GM18907 (cell line): ENCODE results near the gene AGAP1.

Experiments used
- ATAC-seq: cut with Tn5 transposase; IDR thresholded peaks from one replicate; pipeline ENCODE4 v1.9.1; 2021; ENCODE audit warnings: mild to moderate bottlenecking, moderate library complexity; ENCODE audit not compliant: unreplicated experiment

AGAP1 gene

DNA sequence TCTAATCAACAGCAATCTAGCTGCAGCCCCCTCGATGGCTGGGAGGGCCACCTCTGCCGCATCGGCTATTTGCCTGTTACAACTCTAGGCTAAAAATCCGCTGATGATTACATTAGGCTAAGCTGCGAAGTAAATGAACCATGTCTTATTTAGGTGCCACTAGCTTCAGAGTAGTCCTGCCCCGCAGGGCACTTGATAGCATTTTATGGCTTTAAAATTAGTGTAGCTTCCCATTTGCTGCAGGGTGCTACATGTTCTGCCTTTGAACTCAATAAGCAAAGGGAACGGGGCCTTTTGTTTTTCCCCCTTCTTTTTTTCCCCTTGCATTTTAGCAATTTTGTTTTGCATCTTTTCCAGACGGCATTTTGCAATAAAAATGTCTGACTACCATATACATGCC lies 404.1 kb downstream of the AGAP1 start:
- no peak for ATAC-seq

DNA sequence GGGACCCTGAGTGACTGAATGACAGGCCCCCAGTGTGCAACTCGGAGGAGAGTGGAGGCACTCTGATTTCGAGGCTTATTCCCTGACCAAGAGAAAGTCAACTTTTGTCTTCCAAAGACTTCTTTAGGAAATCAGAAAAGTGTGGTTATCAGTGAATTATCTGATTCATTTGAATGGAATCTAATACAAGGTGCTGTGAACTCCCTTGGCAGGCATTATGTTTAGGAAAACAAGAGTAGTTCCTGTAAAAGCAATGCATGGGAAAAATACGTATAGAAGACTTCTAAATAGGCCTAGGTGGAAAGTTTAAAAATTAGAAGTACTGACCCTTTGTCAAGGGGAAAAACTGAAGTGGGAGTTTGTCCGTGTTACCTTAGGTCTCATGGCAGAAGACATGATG lies 404.9 kb downstream of the AGAP1 start:
- ATAC-seq = no peak

GRCh38 chr2:235900631-235901030 lies 406.8 kb downstream of the AGAP1 start:
- ATAC-seq = no peak

DNA sequence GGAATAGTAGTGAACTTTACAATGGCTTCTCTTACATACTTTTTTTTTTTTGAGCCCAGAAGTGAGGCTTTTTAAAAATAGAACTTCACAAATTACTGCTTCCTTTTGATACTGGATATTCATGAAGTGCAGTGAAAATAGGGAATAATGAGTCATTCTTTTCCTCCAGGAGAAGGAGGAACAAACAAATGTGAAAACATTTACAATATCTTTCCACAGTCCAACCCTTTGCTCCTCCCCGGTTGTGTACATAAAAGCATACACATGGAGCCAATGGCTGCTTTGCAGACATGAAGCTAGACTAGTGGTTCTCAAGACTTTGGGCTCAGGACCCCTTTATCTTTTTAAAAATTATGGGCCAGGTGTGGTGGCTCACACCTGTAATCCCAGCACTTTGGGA lies 407.4 kb downstream of the AGAP1 start:
- no peak for ATAC-seq

DNA sequence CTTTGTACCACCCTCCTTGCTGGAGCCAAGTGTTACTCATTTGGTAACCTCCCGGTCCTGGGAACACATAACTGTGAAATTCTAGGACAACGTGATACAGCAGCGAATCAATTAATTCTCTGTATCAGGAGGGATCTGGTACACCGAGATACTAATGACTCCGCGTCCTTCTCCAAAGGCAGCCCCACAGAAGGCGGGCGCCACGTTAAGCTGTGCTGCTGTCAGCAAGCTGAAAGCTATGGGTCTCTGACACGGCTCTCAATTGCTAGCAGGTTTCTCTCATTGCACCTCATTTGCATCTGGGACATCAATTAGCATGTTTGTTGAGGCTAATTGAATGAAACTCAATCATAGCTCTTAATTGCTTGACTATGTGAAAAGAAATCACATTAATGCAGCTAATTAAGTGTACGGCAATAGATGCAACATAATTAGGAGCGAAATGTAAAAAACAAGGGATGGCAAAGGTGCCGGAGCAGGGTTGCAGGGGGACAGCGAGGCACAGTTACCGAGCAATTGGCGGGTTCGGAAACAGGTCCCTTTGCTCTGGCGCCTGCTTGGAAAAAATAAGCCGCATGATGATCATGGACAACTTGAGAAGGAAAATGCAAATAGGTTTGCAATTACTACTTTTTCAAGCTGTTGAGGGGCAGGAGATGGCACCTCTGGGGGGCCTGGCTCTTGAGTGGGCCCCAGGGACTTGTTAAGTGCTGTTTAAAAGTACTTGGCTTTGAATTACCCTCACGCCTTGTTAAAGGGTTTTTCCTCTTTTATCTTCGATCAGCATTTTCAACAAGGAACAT lies 410.1 kb downstream of the AGAP1 start:
- no peak for ATAC-seq

DNA sequence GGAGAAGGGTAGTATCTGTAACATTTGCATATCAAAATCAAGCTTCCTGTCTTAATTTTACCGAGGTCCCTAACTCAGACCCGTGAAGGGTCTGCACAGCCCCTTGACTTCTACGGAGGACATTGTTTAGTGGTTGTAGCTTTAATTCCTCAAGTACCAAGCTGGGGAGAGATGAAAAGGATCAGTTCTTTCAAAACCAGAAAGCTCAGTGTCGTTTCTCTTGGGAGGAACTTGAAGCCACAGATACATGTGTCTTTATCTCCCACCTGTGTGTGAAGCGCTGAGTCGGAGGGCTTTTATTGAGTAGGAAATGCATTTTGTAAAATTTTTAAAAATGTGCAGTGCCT lies 410.7 kb downstream of the AGAP1 start:
- no peak for ATAC-seq

DNA sequence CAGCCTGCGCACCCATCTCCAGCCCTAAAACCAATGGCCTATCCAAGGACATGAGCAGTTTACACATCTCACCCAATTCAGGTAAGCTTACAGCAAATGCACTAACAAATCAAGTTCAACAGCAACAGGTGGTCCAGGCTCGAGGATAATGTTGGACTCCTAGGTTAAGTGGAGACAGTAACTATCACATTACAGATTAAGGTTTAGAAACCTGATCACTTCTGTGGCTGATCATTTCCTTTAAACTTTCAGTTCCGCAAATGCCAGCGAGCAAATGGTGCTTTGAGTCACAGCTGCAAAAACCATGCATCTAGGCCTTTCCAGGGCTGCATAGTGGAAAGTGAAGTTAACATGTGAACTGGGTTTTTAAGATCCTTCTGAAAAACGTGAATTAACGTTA lies 415.0 kb downstream of the AGAP1 start:
- peak; percentile 55 for ATAC-seq

- ATAC-seq = no peak
Measured at GRCh38 chr2:235909358-235909757, 415.5 kb downstream of the AGAP1 start.

- no peak for ATAC-seq
Measured at GRCh38 chr2:235910067-235910466, 416.2 kb downstream of the AGAP1 start.

DNA sequence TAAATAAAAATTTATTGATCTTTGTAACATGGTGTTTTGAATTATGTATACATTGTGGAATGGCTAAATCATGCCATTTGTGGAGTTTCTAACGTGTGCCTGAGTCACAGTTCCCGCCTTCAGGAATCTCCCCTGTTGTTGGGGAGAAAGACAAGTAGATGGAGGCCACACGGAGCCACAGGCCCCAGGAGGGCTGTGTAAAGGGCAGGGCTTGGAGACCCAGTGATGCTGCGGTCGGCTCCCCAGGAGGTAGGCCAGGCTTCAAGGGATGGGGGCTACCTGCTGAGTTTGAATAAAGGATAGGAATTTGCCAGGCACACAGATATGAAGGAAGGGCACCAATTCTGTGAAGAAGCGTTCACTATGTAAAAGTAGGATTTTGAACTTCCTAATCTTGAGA lies 417.3 kb downstream of the AGAP1 start:
- no peak for ATAC-seq

DNA sequence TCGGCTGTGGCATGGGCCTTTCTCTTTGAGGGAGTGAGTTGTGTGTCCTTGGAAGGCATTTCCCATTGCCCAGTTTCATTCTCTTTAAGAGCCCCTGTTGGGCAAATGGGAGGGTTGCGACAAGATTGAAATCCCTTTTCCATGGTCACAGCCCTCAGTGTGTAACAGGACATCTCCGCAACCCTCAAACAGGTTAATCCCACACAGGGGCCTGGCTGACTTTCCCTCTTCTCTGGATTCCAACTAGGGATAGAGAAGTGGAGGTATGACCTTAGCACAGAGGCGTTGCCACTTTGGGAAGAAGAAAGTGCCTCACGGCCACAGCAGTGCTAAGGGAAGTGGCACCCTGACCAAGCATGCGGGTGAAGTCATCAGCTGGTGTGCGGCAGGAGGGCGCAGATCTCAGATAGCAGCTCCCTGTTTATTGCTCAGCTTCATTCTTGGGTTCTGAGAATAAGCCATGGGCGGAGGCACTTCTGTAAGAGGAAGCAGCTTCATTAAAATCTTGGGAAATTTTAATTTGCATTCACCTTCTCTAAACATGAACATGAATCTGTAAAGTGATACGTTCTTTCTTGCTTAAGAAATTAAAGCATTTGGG lies 417.9 kb downstream of the AGAP1 start:
- ATAC-seq = no peak

DNA sequence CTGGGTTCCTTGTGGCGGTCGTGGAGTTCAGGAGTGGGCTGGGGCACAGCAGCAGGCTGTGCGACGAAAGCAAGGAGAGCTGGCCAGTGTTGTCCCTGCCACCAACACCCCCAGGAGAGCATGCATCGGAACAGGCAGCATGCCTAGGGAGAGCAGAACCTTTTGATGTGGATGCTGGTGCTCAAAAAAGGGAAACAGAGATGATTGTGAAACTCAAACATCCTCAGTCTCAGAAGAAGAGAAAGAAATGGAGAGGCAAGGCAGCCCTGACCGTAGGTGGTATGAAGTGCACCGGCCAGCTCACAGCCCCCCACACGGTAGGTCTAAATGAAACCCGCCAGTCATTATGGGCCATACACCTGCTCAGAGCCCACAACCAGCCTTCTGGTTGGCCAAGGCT lies 420.9 kb downstream of the AGAP1 start:
- ATAC-seq = no peak

DNA sequence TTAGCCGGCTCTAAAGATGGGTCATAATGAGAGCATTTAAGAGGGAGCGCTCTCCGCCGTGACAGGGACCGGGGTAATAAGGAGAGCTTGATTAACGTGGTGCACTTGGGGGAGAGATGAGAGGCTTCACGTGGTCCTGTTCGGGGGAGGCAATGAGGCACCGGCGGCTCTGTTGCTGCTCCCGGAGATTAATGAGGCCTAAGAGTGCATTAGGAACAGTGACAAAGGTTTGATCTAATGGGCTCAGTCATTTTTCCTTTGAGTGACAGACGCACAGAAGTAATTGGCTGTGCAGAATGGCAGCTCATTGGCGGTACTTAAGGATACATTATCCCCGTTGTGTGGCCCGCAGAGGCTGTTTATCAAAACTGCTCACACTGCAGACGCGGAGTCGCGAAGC lies 423.7 kb downstream of the AGAP1 start:
- no peak for ATAC-seq

DNA sequence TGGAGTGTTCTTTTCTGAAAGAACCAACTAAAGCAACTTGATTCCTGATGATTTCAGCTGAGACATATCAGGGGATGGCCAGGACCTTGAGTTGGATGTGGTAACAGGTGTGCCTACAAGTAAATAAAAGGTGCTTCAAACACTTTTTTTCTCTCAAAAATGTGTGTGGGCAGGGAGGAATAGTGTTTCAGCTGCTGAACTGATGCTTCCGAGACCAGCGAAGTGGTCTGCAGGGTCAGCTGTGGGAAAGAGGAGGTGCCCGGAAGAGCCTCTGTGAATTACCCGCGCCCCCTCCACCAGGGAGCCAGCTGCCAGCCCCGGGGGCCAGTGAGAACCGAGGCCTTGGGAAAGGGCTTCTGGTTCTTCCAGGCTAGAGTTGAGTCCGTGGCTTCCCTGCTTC lies 425.0 kb downstream of the AGAP1 start:
- no peak for ATAC-seq

DNA sequence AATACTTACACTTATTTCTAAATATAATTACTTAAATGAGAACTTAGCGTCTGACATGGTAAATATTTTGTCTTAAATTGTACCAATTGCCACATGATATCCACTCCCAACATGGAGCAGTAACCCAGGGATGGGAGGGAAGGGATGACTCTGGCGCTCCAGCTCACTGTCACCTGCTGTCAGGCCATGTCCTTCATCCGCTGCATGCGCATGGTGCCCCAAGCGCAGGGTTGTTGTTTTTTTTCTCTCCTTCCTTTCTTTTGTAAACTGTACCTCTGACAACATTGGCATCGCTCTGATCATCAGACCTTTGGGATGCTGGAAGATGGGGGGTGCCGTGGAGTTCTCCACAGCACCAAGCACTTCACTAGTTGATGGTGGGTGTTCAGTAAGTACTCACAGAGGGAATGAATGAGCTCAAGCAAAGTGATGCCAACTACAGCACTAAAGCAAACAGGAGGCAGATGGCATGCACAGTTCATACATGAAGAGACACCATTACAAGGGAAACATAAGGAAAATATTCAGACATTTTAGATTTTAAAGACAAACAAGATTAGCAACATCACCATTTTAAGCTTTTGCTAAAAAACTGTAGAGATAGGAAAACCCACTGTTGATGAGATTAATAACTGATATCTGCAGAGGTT lies 426.5 kb downstream of the AGAP1 start:
- no peak for ATAC-seq

DNA sequence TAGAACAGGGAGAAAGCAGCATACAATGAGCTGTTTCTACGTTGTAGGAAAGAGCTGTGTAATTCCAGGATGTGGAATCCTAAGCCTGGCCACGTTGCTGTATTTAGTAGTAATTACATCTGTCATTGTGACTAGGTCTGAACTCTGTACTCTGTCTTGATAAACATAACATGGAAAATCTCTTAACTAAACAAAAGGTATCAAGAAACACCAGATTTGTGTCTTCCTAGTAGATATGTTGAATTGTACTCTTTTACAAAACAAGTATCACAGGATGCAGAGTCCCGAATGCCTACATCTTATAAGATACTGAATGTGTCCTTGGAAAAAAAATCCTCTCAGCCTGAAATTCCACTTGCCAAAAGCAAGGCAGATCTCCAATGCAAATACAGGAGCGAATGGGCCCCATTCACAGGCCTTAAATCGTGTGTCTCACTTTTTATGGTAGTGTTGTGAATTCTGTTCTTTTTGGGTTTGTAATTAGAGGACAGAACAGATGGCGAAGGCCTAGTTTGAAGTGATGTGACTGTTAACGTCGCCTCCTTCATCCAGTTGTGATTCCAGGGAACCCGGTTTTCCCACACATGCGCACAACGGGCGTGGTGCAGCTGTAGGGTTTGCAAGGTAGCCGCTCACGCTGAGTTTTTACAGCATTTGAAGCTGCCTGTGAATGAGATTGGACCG lies 427.8 kb downstream of the AGAP1 start:
- ATAC-seq = no peak

DNA sequence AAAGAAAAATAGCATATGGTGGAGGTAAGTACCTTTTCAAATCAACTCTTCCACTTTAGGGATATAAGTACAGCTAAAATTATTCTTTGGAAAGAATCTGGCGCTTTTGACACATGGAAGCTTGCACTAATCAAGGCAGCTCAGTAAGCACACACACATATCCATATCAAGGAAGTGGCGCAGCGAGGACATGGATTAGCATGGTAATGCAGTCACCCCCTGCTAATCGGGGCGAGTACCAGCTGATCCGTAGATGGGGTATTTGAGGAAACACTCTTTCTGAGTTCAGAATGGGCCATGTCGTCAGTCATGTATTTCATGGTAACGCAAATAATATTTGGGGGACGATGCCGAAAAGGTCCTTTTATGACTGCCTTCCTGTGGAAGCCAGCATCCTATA lies 429.0 kb downstream of the AGAP1 start:
- no peak for ATAC-seq

DNA sequence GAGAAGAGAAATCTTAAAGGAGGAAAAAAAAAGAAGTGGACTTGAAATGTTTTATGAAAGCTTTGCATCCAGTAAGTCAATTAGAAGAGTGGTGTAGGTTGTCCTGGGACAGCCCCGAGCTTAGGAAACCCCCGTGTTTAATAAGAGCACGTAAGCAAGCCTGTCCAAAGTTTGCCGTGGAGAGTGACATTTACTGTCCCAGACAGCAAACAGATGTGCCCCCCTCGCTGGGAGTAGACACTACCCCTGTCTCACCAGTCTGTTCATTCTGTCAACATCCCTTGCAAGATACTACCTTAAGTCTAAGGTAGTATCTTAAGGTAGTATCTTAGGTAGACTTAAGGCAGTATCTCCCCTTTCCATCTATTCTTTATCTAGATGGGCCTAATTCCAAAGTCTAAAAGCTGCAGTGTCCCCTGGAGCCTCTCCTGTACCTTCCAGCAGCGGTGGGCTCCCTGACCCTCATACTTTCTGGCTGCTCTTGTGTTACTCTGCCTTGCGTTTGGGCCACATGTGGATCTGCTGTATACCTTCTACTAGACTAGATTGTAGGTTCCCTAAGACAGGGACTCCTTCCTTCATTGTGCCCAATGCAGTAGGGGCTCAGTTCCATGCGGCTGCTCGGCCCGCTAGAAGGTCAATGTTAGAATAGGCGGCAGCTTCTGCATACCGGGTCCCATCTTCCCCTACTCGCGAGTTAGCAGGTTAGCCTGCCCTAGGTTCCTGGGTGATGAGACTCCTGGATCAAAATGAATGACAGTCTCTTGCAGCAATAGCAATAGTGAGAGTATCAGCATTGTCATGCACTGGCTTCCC lies 430.2 kb downstream of the AGAP1 start:
- no peak for ATAC-seq

- ATAC-seq = no peak
Measured at GRCh38 chr2:235924675-235925063, 430.8 kb downstream of the AGAP1 start.

GRCh38 chr2:235925250-235925919 lies 431.5 kb downstream of the AGAP1 start:
- no peak for ATAC-seq
